Measurements from ENCODE around the gene ARHGAP15.

GRCh38 chr2:143148757-143149156, 19.5 kb downstream of the ARHGAP15 start:
- TF ChIP-seq FOXK2 (IDR thresholded peaks at IDR 0.05) (no peak), CTBP1 (IDR thresholded peaks at IDR 0.05; ENCODE audit: borderline replicate concordance) (no peak), BHLHE40 (IDR thresholded peaks at IDR 0.05; ENCODE audit: borderline replicate concordance) (no peak), HDGF (IDR thresholded peaks at IDR 0.05; ENCODE audit: borderline replicate concordance) (no peak), ZNF384 (IDR thresholded peaks at IDR 0.05) (no peak), FOXA1 (IDR thresholded peaks at IDR 0.05) (no peak)

All from HEK293T (cell line).